Measurements from ENCODE around the gene NTM.
"Not testable (repeated sequence)": the region's sequence is repeated elsewhere in the genome, so short reads cannot be mapped to it uniquely, and the experiment has no call there.

Gene NTM

DNA sequence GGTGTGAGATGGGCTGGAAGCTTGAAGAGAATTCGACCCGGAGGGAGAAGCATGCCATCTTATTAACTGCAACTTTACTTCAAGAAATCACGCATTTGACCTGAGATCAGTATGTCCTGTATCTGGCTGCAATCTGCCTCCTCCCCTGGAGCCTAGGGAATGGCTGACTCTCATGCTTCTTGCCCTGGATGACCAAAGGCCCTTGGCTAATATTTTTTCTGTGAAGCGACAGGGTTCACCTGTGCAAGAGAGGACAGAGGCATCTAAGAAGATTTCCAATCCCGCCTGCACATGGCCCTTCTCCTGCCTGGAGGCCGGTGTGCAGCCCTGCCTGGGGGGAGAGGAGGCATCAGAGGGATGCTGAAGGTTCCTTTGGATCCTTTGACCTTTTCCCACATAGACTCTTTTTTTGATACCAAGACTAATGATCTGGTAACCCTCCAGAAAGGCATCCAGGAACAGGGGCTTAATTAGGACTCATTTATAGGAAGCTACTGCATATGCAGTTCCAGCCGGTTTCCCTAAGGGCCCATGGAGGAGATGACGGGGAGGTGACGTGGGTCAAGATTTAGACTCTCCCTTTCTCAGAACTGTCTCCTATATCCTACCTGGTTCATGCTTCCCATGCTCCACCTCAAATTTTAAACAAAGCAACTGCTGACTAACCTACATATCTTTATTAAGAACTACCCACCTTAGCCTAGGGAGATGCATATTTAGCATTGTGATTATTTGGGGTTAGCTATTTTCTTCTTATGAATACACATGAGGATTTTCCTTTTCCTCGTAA lies 50.8 kb downstream of the NTM start:
- no peak for DNase-seq (ENCODE audit: low read depth in 2 of 2, low spot score in 1 of 2)

DNA sequence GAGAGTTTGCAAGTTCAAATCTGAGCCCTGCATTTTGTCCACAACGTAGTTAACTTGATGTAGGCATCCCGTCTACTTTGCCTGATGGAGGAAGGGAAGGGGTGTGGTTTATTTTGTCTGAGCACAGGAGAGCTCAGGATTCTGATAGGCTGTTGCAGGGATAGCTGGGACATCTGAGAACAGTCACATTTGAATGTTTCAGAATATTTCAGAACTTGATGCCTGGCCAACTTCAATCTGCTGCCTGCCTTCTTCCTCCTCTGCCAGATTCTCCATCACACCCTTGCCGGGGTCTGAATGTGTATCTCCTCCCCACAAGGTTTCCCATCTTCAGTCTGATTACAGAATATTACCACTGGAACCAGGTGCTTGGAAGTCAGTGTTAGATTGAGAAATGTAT lies 51.6 kb downstream of the NTM start:
- no peak for DNase-seq (ENCODE audit: low read depth in 2 of 2, low spot score in 1 of 2)

DNA sequence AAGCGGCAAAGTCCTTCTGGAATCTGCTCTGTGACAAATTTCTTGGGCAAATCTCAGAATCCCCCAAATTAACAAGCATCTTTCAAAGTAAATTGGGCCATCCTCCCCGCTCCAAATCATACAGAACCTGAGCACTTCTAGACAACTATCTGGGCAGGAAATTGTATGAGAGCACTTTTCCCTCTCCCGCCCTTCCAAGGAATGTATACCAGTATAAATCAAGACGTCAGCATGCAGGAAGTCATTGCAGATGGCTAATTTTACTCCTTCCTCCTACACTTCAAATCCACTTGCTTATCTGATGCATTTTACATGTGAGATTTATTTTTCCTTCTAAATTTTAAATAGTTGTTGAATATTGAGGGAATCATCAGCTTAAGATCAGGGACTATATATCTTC lies 52.1 kb downstream of the NTM start:
- no peak for DNase-seq (ENCODE audit: low read depth in 2 of 2, low spot score in 1 of 2)

DNA sequence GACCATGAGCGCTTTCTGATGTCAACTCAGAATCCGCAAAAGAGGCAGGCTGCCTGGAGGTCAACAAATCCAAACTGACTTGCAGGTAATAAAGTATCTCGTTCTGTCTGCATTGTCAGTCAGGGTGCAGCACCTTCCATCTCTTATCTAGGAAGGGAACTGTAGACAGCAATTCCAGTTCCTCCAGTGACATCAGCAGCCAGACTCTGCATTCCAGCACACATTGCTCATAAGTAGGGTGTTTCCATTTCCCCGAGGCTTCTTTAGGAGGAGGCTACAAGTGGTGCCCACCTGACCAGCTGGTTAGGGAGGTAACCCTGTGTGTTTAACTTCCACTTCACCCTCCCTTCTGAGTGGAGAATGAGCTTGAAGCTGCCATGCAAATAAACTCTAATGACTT lies 53.3 kb downstream of the NTM start:
- no peak for DNase-seq (ENCODE audit: low read depth in 2 of 2, low spot score in 1 of 2)

DNA sequence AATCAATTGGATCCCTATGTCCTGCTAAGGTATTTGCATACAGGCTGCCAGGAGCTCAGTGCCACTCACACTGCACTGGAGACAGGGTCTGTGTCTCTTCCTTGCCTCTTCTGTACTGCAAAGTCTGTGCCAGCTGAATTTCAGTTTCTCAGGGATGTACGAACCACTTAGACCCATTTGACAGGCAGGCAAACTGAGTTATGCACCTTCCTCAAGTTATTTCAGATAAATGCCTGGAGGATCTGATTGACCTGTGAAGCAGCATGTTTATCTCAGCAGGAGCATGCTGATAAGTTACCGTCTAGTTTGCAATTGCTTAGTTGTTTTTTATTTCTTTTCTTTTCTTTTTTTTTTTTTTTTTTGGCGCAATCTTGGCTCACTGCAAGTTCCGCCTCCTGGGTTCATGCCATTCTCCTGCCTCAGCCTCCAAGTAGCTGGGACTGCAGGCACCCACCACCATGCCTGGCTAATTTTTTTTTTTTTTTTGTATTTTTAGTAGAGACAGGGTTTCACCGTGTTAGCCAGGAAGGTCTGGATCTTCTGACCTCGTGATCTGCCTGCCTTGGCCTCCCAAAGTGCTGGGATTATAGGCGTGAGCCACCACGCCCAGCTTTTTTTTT lies 54.0 kb downstream of the NTM start:
- not testable (repeated sequence) for DNase-seq (ENCODE audit: low read depth in 2 of 2, low spot score in 1 of 2)

DNA sequence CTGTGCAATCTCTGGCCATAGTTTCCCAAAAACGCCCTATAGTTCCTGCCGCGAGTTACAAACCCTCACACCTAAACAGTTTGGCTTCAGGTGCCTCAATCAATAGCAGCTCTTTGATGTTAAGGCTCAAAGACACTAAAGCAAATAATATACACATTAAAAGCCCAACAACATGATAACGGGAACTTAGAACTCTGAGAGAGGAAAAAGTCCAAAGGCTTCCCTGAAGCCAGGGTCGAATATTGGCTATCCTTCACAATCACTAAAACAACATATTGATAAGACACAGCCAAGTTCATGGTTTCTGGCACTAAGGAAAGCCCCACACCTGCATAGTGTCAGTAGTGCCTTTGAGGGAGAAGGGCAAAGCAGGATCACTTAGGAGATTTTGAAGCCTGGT lies 54.9 kb downstream of the NTM start:
- DNase-seq (ENCODE audit: low read depth in 2 of 2, low spot score in 1 of 2) = no peak

DNA sequence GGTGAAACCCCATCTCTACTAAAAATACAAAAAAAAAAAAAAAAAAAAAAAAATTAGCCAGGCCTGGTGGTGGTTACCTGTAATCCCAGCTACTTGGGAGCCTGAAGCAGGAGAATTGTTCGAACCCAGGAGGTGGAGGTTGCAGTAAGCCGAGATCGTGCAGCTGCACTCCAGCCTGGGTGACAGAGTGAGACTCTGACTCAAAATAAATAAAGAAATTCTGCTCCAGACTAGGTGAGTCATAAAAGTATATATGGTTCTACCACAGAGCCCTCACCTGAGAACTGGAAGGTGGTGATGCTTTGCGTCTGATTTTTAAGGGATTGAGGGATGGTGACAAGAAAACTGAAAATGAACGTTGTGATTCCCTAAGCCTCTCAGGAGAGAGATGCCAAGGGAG lies 58.4 kb downstream of the NTM start:
- no peak for DNase-seq (ENCODE audit: low read depth in 2 of 2, low spot score in 1 of 2)

DNA sequence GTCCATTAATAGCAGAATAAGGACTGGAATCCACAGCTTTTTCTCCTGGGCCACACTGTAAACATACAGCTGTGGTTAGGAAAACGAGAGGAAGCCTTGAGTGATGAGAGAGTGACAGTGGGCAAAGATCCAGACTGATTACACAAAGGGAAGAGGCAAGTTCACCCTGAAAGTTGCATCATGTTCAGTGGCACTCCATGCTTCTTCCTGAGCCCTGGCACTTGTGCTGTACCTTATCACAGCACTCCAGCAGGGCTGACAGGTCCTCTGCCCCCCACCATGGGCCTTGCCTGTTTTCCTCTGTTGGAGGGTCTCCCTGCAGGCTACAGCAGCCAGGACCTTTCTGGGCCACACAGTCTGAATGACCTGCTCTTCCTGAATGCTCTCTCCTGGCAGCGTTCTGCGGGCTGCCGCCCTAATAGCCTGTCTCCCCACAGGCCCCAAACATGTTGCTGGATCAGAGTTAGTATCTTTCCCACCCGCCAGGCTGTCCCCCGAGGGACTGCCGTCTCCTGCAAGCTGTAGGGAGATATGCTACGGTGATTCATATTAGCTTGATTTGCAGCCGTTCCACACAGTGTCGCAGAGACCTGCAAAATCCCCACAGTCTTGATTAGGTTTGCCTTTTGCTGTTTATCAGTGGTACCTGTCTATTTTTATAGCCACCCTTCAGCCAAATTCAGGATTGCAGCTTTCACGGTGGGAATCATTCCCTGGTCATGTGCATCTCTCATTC lies 60.2 kb downstream of the NTM start:
- DNase-seq (ENCODE audit: low read depth in 2 of 2, low spot score in 1 of 2) = no peak

DNA sequence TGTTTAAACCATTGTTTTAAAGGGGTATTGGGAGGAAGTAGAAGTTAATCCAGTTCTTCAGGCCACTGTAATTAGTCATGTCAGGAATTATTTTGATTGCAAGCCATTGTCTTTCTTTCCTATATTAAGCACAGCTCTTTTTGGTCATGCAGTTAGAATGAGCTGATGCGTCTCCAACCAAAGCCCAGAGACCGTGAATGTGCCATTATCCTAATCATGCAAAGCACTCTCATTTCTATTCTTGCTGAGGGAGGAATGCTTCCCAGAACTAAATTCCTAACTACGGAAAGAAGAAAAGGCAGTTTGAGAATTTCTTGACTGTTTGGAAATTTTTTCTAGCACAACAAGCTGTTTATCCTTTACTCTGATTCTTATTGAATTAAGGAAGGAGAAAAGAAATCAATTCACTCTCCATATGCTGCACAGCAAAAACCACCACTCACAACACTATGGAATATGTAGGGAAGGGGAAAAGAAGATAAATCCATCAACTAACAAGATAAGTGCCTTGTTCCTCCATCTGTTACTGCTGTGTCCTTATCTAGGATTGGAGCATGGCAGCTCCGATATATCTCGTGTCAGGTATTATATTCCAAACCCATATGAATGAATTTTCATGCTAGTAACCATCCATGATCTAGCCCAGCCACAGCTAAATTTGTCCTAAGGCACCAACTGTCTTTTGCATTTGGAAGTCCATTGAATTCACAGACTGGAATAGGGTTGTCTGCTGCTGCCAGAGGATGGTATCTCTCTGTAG lies 70.8 kb downstream of the NTM start:
- no peak for DNase-seq (ENCODE audit: low read depth in 2 of 2, low spot score in 1 of 2)

DNA sequence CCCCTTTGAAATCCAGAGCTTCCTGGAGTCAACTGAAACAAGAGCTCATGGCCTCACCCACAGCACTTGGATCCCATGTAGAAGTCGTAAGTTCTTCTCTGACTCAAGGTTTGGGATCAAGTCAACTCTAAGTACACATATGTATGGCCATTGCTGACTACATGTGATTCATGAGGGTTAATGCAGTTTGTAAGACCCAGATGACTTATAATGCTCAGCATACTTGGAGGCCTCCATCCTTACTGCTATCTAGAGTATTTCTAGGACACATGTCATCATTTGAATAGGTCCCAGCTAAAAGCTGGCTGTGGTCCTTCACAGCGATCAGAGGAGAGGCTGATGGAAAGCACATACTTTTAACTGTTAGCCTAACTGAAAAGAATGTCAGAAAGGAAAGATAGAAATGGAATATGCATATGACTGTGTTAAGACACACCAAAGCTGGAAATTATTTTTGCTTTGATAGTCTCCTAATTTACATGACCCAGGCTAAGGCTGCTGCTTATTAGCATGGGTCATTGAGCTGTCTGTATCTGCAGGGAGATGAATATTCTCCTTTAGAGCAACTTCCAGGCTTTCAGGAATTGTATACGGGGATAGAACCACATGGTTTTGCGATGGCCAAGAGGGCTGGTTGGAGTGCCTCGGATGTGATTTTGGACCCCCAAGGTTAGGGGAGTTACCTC lies 76.3 kb downstream of the NTM start:
- no peak for DNase-seq (ENCODE audit: low read depth in 2 of 2, low spot score in 1 of 2)

DNA sequence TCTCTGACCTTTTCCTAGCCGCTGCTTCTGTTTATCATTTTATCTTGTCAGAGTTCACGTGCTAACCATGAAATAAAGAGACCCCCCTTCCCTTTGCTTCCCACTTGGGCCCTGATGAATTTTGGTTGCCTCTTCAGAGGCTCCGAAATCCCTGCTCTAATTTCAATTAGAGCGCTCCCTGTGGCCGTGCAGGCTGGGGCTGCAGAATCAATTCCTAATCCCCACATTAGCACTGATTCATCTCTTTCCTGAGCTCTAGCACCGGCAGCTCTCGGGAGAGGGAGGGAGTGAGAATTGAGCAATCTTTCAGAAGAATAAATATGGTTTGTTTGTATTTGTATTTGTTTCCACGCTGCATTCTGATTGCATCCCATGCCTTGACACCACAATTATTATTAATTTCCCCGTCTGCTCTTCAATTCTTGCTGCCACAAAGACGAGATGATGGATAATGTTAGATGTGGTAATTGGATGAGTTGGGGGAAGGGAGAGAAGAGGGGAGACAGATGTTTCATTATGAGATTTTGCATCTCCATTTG lies 76.9 kb downstream of the NTM start:
- no peak for DNase-seq (ENCODE audit: low read depth in 2 of 2, low spot score in 1 of 2)

DNA sequence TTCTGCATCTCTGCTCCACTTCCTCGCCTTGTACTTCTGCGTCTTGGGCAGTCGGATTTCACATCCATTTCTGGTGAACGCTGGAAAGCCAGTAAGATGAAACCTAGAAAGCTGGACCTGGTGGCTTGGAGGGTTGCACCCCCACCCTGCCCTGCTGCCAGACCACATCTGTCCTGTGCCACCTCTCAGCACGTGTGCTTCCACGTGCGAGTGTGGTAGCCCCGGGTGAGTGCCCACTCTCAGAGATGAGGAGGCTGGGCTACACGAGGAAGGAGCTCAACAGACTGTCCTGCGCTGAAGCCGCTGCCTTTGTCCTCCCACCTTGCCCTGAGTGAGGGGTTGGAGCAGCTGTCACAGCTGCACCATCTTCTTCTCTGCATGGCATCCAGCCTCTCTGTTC lies 77.5 kb downstream of the NTM start:
- no peak for DNase-seq (ENCODE audit: low read depth in 2 of 2, low spot score in 1 of 2)

DNA sequence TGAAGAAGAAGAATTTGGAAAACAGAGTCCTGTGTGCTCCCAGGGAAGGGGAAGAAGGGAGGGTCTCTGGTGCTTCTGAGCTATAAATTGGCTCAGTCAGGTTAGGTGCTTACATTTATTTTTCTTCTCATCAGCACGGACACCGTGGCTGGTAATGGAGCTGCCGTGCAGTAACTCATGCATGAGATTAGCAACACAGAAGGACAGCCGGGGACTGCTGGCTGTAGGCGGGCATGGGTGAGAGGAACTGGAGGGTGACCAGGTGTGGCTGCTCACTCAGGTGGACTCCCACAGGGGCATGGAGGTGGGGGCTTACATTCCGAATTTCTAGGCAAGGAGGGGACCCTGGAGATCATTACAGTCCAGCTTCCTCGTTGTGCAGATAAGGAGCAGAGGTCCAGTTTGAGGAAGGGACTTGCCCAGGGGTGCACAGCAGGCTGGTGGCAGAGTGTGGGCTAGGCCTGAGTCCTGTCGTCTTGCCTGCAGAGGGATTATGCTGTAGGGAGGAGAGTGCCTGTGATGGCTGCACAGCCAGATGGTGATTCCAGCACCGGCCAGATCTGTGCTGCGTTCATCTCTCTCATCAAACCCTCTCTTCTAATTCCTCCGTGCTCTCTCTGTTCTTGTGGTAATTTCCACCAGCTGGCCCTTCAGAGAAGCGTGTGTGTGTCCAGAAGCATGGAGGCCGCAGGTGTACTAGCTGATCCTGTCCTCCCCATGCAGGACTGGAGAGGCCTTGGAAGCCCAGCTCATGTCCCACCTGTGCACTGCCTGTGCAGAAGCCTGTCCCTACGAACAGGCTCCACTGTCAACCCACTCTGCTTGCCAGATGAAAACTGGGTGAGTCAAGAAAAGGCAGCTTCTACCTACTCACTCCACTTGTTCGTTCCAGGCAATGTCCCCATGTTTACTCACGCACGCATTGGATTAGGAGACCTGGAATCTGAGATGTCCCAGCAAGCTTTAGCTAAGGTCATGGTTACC lies 78.9 kb downstream of the NTM start:
- DNase-seq (ENCODE audit: low read depth in 2 of 2, low spot score in 1 of 2) = no peak

DNA sequence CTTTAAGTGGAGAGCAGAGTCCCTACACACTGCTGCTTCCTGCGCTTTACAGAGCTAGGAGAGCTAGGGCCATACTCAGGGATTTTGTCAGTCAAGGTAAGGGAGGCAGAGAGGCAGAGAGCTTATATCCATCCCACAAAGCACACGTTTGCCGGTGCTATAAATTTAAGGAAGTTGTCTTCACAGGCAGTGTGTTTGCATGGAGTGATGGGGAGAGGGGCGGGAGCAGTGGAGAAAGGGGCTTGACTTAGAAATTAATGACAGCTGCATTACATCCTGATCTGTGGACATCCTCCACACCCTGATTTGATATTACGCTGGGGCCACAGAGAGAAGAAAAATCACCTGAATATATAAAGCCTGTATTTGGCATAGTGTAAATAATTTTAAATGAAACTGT lies 84.1 kb downstream of the NTM start:
- DNase-seq (ENCODE audit: low read depth in 2 of 2, low spot score in 1 of 2) = no peak

DNA sequence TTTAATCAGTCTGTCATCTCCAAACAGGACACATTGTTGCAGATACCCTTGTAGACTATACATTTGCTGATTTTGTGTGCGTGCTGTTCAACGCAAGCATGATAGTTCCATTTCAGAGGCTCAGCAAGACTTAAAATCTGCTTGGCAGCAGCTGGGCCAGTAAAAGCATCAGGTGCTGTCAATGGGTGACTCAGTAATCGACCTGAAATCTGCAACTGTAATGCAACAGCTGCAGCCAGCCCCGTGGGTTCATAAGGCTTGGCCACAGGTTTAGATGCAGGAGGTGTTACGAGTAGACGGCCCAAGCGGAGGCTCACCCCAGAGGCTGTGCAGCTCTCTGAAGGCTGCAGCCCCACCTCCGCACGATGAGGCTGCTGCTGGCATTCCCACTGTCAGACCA lies 84.6 kb downstream of the NTM start:
- no peak for DNase-seq (ENCODE audit: low read depth in 2 of 2, low spot score in 1 of 2)

DNA sequence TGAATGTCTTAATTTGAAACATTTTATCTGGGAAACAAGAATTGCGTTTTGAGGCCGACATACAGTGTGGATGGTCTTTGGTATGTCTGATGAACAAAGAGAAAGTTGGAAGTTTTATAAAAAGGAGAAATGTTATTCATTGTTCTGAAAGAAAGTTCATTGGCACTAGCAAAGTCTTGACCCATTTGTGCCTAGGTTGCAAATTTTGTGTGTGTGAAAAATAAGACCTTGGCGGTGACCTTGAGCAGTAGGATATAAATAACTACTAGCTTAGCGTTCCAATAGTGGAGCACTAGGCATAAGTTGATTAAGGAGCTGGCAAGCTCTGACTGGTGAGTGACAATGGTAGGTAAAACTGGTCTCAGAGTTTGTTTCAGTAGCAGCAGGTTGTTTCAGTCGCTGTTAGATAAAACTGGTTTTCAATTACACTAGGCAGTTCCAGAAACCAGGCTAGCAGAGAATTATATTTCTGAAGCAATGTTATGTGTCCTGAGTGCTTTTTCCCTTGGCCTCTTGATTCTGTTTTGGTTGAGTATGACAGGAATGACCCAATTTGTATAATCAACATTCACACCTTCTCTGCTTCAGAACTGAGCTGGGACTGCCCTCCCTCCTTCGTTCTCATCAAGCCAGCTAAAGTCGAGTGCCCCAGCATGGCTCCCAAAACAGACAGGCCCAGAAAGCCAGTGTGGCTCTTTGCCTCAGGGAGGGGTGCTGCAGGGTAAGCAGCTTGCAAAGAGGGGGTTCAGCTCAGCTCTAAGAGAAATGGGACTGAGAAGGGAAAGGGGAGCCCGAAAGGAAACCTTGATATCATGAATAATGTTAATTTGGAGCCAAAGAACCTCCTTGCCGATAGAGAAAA lies 85.7 kb downstream of the NTM start:
- DNase-seq (ENCODE audit: low read depth in 2 of 2, low spot score in 1 of 2) = no peak

DNA sequence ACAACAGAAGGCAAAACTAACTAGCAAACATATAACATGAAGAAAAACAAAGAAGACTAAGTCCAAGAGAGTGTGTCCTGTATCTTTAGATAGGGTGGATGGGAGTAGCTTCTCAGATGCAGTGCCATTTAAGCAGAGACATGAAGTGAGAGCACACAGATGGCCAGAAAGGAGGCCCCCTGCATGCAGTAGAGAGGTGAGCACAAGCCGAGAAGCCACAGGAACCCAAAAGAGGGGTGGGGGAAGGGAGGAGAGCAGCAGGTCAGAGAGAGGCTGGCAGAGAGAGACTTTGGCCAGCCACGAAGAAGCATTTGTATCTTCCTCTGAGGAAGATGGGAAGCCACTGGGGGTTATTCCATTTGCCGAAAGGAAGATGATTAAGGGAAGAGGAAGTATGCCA lies 86.7 kb downstream of the NTM start:
- DNase-seq (ENCODE audit: low read depth in 2 of 2, low spot score in 1 of 2) = no peak

DNA sequence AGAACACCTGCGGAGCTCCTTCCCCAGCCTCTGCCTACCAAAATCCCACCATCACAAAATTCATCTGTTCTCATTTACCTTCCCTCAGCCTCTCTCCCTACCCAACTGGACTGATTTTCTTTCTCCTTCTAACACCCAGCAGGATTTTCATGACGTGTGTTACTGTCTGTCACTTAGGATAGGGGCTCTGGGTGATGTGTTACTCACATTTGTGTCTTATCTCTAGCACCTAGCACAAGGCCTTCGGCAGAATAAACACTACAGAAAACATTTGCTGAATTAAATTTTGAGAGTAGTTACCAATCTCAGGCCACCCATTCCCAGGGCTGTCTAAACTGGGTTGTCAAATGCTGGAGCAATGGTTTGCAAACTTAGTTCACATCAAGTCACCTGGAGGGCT lies 88.0 kb downstream of the NTM start:
- no peak for DNase-seq (ENCODE audit: low read depth in 2 of 2, low spot score in 1 of 2)

DNA sequence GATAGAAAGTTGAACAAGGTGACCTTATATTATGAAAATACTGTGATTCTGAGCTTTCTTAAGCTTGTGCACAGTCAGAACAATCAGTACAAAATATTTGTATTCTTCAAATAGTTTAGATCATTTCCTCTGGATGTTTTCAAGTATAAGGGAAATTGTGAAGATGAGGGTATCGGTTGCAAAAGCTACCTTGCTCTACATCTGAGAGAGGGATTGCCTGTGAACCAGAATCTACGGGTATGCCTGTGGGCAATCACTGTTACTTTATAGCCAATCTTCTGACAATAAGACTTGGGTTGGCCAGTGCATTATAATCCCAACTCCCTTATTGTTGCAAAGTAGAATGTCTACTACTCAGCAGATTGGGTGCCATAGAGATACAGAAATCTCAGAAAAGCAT lies 90.5 kb downstream of the NTM start:
- DNase-seq (ENCODE audit: low read depth in 2 of 2, low spot score in 1 of 2) = no peak
